NCI-H226 (cell line): ENCODE data around the gene CNNM4.

Experiments used
- DNase-seq: peaks from one replicate; pipeline ENCODE4 v3.0.0-alpha.2; 2015

The CNNM4 gene

GRCh38 chr2:96815326-96816126 is 54.8 kb downstream of the CNNM4 start:
- DNase-seq = peak; percentile 34

GRCh38 chr2:96816127-96816835 is 55.6 kb downstream of the CNNM4 start, which contains the start of gene CNNM3:
CNNM3 (plus strand) TSS chr2:96816268; CDS start chr2:96816278, 10 bp downstream.
- DNase-seq = peak; percentile 89

GRCh38 chr2:96816836-96817702 is 56.4 kb downstream of the CNNM4 start:
- DNase-seq = no peak

DNA sequence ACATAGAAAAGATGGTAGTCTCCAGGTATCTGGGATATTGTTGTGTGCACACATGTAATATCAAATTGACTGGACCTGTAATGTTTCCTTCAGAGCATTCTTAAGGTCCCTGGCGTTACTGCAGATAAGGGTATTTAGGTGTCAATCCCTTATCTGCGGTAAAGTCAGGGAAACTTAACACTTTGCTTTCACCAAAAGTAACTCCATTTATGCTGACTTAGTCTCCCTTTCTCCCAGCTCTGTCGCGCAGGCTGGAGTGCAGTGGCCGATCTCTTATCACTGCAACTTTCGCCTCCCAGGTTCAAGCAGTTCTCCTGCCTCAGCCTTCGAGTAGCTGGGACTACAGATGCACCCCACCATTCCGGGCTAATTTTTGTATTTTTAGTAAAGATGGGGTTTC is 57.2 kb downstream of the CNNM4 start:
- no peak for DNase-seq

- DNase-seq = no peak
Measured at GRCh38 chr2:96819128-96819875, 58.6 kb downstream of the CNNM4 start.

- DNase-seq = no peak
Measured at GRCh38 chr2:96819876-96820511, 59.3 kb downstream of the CNNM4 start.

DNA sequence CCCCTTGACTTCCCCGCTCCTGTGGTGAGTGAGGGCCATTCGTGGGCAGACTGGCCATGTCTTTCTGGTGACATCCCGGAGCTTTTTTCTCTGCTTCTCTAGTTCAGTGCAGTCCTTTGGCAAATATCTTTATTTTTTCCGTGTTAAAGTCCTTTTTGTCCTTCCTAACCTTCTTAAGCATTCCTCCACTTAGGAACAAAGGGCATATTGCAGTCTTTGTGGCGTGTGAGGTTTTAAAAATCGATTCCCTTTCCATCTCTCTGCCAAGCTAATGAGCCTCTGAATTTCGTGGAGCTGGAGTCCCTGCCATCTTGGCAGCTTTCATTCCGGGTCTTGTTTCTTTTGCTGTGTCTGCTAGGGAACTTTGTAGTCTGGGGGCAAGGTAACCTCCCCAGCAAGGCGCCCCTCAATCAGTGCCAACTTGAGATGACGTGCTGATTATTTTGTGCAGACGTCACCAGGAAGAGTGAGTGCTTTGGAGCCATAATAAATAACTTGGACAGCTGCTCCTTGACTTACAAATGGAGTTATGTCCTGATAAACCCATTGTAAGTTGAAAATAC is 60.5 kb downstream of the CNNM4 start:
- DNase-seq = no peak

- no peak for DNase-seq
Measured at GRCh38 chr2:96822786-96823185, 62.1 kb downstream of the CNNM4 start.

DNA sequence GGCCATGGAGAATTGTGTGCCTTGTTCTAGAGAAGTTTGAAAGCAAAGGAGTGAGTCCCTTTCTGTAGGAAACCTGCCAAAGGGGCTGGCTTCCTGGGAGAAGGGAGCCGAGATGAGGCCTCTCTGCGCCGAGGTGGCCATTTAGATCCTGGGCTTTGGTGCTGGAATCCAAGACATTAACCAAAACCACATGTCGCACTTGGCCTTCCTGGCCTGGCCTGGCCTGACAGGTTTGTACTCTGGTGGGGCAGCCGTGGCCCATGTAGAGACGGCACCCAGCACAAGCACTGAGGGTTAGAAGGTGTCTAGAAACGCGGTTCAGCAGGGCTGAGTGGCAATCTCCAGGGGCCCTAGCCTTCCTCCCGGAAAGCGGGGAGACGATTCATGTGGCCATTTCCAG is 62.5 kb downstream of the CNNM4 start:
- DNase-seq = no peak

GRCh38 chr2:96824079-96824870 is 63.6 kb downstream of the CNNM4 start:
- peak; percentile 78 for DNase-seq

- DNase-seq = no peak
Measured at GRCh38 chr2:96825057-96825456, 64.4 kb downstream of the CNNM4 start.

DNA sequence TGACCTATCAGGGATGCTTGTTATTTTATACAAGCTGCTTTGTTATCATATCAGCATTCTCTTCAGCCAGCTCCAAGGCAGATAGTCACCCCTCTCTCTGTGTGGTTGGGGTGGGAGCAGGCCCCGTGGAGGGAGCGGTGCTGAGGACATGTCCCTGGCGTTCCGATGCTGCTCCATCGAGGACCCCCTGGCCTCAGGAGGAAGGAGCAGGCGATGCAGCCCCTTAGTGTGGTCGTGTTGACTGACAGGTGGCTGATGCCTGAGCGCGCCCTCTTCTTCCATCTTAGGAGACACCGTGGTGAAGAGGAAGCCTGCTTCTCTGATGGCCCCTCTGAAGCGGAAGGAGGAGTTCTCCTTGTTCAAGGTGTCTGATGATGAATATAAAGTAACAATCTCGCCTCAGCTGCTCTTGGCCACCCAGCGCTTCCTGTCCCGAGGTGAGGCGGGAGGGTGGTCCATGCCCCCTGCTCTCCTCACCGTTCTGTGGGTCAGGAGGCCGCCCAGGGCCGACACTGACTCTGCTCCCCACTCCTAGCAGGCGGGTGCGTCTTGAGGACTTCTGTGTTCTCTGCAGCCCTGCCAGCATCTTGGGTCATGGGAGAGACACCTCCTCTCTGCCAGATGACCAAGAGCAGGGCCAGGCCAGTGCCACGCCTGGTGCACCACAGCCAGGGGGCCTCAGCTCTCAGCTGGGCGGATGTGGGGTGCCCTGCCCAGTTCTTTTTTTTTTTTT is 66.0 kb downstream of the CNNM4 start:
- no peak for DNase-seq

DNA sequence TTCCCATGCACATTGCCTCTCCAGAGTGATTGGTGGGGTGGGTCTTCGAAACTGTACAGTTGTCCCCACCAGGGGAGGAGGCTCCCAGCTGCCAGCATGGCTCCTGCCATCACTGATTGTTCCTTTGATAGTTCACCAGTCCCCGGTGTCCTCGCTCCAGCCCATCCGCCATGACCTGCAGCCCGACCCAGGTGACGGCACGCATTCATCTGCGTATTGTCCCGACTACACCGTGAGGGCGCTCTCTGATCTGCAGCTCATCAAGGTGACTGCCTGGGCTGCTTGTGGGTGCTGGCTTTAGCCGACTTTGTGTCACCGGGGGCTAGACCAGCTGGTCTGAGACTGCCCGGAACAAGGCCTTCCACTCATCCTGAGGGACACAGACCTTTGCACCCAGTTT is 67.7 kb downstream of the CNNM4 start:
- DNase-seq = no peak

- no peak for DNase-seq
Measured at GRCh38 chr2:96828874-96829273, 68.2 kb downstream of the CNNM4 start.

- no peak for DNase-seq
Measured at GRCh38 chr2:96830044-96830562, 69.4 kb downstream of the CNNM4 start.

GRCh38 chr2:96831679-96832078 is 71.0 kb downstream of the CNNM4 start:
- DNase-seq = no peak

DNA sequence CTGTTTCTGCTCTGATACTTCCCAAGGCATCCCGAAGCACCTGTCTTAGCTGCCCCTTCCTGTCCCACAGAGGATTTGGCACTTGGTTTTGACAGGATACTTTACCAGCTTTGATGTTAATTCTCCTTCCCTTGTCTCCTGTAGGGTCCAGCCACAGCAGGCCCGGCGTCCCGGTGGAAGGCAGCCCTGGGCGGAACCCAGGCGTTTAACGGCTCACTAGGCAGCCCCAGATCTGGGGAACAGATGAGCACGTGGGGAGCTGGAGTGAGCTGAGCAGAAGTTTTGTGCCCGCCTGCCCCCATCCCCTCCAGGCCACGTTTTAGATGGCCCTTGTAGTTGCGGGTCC is 71.7 kb downstream of the CNNM4 start:
- DNase-seq = no peak

DNA sequence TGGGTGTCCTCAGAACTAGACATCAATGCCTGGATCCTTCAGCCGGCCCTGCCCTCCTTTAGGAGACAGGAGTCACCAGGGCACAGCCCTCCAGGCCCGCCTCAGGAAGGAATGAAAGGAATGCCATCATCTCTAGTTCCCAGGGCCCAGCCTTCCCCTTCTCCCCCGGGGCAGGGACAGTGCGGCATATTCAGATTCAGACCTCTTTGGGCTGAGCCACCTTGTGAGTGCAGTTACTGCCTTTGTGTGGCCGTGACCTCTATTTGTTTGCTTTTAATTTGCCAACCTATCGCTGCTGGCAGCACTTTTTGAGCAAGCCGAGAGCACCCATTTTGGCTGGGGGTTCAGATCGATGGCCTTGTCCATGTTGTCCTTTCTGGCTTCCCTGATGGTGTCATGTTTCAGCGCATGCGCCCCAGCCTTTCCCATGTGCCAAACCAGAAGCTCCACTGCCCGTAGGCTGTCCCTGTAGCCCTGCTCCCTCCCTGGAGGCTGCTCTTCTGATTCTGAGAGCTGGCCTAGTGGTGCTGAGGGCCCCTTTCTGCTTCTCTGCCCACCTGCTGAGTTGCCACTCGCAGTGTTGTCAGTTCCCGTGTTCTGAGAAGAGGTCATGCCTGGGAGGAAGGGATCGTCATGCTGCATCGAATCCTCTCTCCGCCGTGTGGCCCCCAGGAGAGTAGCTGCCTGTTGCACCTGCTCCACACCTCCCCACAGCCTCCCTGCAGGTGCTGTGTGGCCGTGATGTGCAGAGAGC is 72.2 kb downstream of the CNNM4 start:
- peak; percentile 44 for DNase-seq

GRCh38 chr2:96835830-96836229 is 75.1 kb downstream of the CNNM4 start:
- no peak for DNase-seq
